GM21619 (cell line): ENCODE results near the gene PAX6.
"Not testable (repeated sequence)": the region's sequence is repeated elsewhere in the genome, so short reads cannot be mapped to it uniquely, and the experiment has no call there.

ENCODE experiments used
- ATAC-seq: cut with Tn5 transposase; IDR thresholded peaks from one replicate; pipeline ENCODE4 v1.9.1; 2021; ENCODE audit not compliant: unreplicated experiment

PAX6 gene

GRCh38 chr11:31770011-31770700 is 41.0 kb downstream of the PAX6 start:
- ATAC-seq = no peak

GRCh38 chr11:31768749-31769640 is 42.1 kb downstream of the PAX6 start:
- no peak for ATAC-seq

GRCh38 chr11:31767685-31768084 is 43.4 kb downstream of the PAX6 start:
- ATAC-seq = no peak

GRCh38 chr11:31767066-31767465 is 44.1 kb downstream of the PAX6 start:
- ATAC-seq = no peak

GRCh38 chr11:31764766-31765165 is 46.4 kb downstream of the PAX6 start:
- no peak for ATAC-seq

GRCh38 chr11:31764261-31764660 is 46.9 kb downstream of the PAX6 start:
- ATAC-seq = no peak

- no peak for ATAC-seq
These were observed 47.8 kb downstream of the PAX6 start for GRCh38 chr11:31763296-31763695.

- ATAC-seq = no peak
These were observed 49.5 kb downstream of the PAX6 start for GRCh38 chr11:31761636-31762035.

- no peak for ATAC-seq
These were observed 53.8 kb downstream of the PAX6 start for GRCh38 chr11:31757260-31757835.

GRCh38 chr11:31747581-31747980 is 63.5 kb downstream of the PAX6 start:
- no peak for ATAC-seq

- not testable (repeated sequence) for ATAC-seq
These were observed 70.3 kb downstream of the PAX6 start for GRCh38 chr11:31740731-31741368.

GRCh38 chr11:31740131-31740530 is 71.0 kb downstream of the PAX6 start:
- no peak for ATAC-seq
